ENCODE measurements around the gene ST6GAL1.
"Not testable (repeated sequence)": the region's sequence is repeated elsewhere in the genome, so short reads cannot be mapped to it uniquely, and the experiment has no call there.

The ST6GAL1 gene

GRCh38 chr3:186888569-186888968 is 41.8 kb upstream of the ST6GAL1 start:
- H3K4me3 ChIP-seq (ENCODE audit: low read length), result no peak overlapping the region
- no peak for TF ChIP-seq CTCF (conservative IDR thresholded peaks at IDR 0.05; ENCODE audit: low read length)
- DNase-seq (ENCODE audit: low read depth), result no peak

- H3K4me3 ChIP-seq (ENCODE audit: low read length); DNase-seq (ENCODE audit: low read depth): not testable (repeated sequence)
Observed at GRCh38 chr3:186889698-186890097, 40.6 kb upstream of the ST6GAL1 start.

DNA sequence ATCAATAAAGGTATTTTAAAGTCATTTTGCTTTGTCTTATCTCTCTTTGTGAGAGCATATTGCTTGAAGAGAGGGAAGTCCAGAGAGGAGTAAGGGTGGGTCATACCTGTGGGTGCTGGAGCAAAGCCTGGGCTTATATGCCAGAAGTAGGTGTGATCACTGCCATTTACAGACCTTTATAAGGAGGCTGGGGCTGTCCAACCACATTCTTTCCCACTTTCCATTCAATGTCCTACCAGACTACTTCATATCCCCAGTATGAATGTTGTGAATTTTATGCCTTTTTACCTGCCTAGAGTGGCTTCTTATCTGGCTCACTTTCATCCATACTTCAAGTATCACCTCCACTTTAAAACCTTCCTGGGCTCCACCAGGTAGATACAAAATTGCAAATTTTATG is 39.4 kb upstream of the ST6GAL1 start:
- H3K4me3 ChIP-seq (ENCODE audit: low read length), result no peak overlapping the region
- DNase-seq (ENCODE audit: low read depth), result no peak
- no peak for TF ChIP-seq CTCF (conservative IDR thresholded peaks at IDR 0.05; ENCODE audit: low read length)

GRCh38 chr3:186893071-186893470 is 37.3 kb upstream of the ST6GAL1 start:
- DNase-seq (ENCODE audit: low read depth); H3K4me3 ChIP-seq (ENCODE audit: low read length): not testable (repeated sequence)

DNA sequence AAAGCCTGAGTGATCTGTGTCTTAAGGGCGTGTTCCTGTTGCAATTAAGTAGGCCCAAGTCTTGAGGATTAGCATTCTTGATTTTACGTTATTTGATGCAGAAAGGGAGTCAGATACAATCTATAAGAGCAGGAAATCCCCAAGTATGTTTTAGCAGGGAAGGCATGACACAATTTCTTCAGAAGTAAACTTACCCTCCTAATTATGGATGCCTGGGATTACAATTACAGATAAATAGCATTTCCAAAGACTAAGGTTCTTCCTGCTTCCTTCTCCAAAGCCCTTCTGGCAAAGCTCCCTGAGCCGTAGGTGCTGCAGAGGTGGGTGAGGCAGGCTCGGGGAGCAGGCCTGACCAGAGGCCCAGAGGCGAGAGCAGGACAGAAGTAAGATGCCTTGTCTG is 34.9 kb upstream of the ST6GAL1 start:
- H3K4me3 ChIP-seq (ENCODE audit: low read length), result no peak overlapping the region
- DNase-seq (ENCODE audit: low read depth), result no peak
- TF ChIP-seq CTCF (conservative IDR thresholded peaks at IDR 0.05; ENCODE audit: low read length), result no peak

- no peak overlapping the region for H3K4me3 ChIP-seq (ENCODE audit: low read length)
- TF ChIP-seq CTCF (conservative IDR thresholded peaks at IDR 0.05; ENCODE audit: low read length), result no peak
- no peak for DNase-seq (ENCODE audit: low read depth)
Observed at GRCh38 chr3:186896006-186896405, 34.3 kb upstream of the ST6GAL1 start.

GRCh38 chr3:186896875-186897274 is 33.5 kb upstream of the ST6GAL1 start:
- TF ChIP-seq CTCF (conservative IDR thresholded peaks at IDR 0.05; ENCODE audit: low read length), result no peak
- no peak for DNase-seq (ENCODE audit: low read depth)
- H3K4me3 ChIP-seq (ENCODE audit: low read length), result no peak overlapping the region

DNA sequence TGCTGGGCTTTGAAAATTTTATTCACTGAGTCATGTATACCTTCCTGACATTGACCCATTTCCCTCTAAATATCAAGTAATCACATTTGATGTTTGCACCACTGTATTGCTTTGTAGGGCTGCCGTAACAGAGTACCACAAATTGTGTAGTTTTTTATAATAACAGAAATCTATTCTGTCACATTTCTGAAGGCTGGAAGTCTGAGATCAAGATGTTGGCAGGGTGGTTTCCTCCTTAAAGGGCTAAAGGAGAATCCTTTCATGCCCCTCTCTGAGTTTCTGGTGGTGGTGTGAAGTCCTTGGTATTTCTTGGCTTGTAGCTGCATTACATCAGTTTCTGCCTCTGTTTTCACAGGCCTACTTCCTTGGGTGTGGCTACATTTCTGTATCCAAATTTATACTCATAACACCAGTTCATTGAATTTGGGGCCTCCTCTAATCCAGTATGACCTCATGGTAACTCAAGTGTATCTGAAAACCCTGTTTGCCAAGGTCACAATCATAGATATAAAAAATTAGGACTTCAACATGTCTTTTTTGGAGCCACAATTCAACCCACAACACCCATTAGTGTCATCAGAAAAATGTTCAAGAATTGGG is 29.1 kb upstream of the ST6GAL1 start:
- TF ChIP-seq CTCF (conservative IDR thresholded peaks at IDR 0.05; ENCODE audit: low read length), result no peak
- peak; percentile 17 for DNase-seq (ENCODE audit: low read depth)
- H3K4me3 ChIP-seq (ENCODE audit: low read length), result no peak overlapping the region
